GM18909 (cell line): ENCODE measurements around the gene PHRF1.
"Not testable (repeated sequence)": the region's sequence is repeated elsewhere in the genome, so short reads cannot be mapped to it uniquely, and the experiment has no call there.

Experiments
- ATAC-seq: cut with Tn5 transposase; IDR thresholded peaks from one replicate; pipeline ENCODE4 v1.9.1; 2021; ENCODE audit warnings: mild to moderate bottlenecking; ENCODE audit not compliant: unreplicated experiment, poor library complexity

PHRF1 gene

DNA sequence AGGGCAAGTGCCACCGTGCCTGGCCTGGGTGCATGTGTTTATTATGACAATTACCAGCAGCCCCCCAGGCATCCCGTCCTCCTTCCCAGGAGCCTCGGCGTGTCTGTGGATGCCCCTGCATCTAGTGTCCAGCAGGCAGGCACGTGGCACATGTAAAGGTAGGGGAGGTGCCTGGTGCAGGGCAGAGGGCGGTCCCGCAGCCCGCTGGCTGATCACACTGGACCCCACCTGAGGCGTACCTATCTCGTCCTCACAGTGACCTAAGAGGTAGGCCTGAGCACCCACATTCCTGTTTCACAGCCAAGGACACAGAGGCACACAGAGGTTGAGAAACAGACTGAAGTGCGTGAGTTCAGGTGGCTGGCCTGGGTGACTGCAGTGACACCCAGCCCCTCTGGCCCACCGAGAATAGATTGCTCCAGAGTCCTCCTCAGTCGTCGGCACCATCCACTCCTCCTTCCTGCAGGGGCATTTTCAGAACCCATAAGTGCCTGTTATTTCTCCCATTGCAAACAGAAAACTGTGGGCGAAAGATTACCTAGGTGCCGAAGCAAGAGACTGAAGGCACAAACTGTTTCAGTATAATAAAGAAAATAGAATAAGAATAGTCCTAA is 3.0 kb upstream of the PHRF1 start:
- ATAC-seq = no peak

DNA sequence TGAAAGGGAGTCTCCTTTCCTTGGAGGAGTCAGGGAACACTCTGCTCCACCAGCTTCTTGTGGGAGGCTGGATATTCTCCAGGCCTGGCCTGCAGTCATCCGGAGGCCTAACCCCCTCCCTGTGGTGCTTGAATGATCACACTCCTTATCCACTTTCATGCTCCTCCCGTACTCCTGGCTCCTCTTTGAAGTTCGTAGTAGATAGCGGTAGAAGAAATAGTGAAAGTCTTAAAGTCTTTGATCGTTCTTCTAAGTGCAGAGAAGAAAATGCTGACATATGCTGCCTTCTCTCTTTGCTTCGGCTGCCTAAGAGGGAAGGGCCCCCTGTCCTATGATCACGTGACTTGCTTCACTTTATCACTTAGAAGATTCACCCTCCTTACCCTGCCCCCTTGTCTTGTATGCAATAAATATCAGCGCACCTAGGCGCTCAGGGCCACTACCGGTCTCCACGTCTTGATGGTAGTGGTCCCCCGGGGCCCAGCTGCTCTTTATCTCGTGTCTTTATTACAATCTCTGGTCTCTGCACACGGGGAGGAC is 2.2 kb upstream of the PHRF1 start:
- ATAC-seq = not testable (repeated sequence)

DNA sequence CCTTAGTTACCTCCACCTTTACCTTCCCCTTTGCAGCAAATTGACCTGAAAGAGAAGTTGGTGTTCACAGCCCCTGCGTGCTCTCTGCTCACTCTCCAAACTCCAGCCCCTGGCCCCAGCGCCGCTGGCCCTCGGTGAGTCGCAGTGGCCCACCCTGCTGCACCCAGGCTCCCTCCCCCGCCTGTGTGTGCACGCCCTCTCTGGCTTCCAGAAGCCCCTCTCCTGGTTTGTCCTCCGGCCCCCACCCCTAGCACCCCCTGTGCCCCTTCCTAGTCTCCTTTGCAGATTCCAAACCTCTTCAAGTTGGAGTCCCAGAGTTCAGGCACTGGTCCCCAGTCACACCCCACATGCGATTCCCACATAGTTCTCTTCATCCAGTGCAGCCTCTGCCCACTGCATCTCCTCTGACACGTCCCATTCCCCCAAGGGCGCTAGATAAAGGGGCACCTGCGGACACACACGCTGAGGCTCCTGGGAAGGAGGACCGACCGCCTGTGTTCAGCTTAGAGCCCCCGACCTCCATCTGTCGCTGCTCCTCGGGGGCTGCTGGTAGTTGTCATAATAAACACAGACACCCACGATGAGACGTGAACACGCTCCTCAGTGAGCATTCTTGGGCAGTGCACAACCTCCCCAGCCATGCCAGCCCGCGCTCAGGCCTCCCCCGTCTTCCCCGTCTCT is 1.5 kb upstream of the PHRF1 start:
- ATAC-seq = no peak

DNA sequence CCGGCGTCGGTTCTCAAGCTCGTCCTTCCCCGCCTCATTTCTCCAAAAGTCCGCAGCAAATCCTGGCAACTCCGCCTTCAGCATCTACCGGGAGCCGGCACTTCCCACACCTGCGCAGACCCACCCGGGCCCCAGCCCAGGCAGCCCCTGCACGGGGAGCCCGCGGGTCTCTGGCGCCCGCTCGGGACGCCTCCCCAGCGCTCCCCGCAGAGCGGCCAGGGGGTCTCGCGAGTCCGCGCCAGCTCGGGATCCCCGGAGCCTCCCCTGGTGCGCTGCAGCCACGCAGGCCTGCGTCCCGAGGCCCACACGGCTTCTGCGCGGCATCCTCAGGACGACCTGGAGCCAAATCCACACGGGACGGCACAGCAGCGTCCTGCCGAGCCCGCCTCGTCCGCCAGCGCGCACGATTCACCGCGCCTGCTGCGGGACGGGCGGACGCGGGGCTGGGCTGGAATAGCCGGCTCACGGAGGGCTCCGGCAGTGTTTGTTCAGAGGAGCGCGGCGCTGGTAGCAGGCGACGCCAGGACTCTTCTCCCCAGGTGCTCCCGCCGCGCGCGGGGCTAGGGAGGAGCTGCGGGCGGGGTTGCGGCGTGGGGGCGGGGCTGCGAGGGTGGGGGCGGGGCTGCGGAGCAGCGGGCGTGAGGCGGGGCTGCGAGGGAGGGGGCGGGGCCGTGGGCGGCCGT is 816 bp upstream of the PHRF1 start:
- ATAC-seq = no peak

DNA sequence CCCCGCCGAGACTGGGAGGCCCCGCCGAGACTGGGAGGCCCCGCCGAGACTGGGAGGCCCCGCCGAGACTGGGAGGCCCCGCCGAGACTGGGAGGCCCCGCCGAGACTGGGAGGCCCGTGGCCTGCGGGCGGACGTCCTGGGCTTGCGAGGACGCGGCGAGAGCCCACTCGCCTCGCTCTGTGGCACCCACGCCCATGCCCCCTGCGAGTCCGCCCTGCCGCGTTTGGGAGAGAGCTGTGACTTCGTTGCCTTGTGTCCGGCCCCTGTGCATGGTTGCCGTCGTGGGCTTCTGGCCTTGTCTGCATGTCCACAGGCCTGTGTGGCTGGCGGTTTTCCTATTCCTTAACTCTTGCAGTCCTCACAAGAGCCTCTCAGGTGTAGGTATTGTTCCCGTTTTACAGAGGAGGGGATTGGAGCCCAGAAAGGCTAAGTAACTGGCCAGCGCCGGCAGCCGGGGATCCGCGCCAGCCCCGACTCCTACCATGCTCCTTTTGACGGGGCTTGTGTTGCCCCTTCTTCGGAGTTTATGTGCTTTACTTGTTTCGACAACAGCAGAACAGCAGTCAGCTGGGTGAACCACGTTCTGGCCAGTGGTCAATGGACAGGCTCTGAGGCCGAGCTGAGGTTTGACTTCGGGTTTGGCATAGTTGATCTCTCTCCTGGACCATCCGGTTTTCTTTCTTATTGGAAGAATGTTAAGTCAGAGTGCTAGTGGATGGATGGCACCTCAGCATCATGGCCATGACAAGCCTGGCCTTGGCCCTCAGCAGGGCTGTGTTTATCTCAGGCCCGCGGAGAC is 741 bp downstream of the PHRF1 start:
- ATAC-seq = no peak

DNA sequence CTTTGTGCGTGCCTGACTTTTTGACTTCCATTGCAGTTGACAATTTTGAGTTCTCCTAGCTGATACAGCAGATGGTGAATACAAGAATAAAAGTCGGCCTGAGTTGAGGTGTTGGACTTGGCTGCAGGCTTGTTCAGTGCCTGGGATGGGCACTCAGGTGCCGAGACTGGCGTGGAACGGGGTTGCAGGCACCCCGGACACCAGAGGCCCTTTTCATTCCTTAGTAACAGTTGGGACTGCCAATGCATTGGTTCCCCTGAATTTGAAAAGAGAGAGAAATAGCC is 1.3 kb downstream of the PHRF1 start:
- ATAC-seq = no peak

DNA sequence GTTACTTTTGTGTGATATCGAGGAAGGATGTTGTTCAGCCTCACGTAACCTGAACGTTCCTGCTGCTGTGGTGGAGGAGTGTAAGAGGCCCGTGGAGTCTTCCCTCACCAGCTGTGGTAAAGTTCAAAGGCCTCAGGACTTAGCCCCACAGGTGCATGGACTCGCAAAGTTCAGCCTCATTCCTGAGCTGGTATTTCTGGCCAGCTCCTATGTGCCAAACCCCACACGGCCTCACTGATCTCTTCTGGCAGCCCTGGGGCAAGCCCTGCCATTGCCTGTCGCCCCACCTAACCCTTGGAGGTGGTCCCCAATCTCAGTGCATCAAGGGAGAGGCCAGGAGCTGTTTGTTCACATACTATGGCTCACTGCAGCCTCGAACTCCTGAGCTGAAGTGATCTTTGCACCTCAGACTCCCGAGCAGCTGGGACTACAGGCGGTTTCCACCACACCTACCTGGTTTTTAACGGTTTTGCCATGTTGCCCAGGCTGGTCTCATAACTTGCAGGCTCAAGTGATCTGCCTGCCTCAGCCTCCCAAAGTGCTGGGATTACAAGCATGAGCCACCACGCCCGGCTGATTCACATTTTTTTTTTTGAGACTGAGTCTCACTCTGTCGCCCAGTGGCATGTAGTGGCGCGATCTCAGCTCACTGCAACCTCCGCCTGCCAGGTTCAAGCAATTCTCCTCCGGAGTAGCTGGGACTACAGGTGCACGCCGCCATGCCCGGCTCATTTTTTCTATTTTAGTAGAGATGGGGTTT is 2.2 kb downstream of the PHRF1 start:
- ATAC-seq = no peak

DNA sequence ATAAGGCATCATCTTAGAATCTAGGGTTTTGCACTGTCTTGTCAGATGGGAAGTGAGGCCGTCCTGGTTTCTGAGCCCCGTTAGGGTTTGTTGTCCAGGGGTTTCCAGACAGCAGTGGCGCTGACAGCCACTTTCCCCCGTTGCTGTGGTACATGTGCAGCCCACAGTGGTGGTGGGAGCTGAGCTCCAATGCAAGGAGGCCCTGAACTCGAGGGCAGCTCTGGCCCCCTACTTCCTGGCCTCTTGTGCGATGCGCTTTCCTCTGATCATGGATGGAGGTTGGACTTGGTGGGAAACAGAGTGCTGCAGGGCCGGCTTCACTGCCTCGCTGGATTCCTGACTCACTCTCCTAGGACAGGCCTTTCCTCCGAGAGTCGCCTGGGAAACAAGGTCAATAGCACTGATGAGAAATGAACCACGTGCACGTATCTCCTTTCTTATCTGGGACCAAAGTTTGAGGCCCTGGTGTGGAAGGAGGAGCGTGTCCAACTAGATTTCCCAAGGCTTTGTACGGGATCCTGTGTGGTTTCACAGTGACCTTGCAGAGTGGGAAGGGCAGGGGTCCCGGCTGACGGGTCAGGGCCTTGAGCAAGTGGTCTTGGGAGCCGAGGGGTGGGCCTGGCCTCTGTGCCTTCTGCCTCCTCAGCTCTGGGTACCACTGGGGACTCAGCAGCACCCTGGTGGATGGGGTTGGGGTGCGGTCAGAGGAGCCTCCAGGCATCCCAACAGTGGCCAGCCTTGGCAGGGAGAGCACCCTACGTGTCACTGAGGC is 3.7 kb downstream of the PHRF1 start:
- no peak for ATAC-seq

DNA sequence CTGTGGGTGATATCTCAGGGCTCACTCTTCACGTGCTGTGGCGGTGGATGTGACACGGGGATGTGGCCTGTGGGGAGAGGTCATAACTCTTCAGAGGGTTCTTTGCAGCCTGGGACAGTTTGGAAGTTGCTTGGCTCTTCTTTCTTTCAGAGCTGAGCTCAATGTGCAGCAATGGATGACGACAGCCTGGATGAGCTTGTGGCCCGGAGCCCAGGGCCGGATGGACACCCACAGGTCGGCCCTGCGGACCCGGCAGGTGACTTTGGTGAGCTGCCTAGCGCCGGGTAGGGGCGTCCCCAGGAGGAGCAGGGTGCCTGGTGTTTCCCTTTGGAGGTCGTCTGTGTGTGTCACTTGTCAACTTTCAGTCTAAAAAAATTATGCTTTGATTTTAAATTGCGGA is 5.1 kb downstream of the PHRF1 start:
- no peak for ATAC-seq

DNA sequence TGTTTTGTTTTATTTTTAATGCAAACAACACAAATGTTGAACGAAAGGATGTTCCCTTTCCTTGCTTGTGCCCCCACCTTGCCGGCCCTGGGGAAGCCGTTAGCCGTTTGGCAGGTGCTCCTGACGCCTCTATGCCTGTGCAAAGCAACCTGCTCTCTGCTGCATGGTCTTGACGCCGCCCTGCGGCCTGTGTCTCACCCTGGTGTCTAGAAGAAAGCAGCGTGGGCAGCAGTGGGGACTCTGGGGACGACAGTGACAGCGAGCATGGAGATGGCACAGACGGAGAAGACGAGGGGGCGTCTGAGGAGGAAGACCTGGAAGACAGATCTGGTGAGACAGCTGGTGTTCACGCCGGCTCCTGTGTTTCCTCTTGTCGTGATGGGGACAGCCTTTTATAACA is 5.5 kb downstream of the PHRF1 start:
- ATAC-seq = no peak

DNA sequence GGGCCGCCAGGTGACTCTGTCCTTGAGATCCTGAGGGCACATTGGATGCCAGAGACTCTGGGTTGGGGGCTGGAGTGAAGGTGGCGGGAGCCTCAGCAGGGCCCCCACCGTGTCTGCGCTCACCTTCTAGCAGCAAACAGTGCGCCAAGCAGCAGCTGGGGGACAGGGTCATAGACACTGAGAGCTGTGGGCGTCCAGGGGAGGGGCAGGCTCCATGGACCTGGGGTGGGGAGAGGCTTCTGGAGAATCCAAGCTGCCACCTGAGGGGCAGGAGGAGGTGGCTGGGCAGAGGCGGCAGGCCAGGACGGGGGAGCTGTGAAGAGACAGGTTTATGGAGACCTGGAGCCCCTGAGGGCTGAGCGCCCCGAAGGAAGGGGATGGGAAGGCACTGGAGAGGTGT is 8.0 kb downstream of the PHRF1 start:
- no peak for ATAC-seq

DNA sequence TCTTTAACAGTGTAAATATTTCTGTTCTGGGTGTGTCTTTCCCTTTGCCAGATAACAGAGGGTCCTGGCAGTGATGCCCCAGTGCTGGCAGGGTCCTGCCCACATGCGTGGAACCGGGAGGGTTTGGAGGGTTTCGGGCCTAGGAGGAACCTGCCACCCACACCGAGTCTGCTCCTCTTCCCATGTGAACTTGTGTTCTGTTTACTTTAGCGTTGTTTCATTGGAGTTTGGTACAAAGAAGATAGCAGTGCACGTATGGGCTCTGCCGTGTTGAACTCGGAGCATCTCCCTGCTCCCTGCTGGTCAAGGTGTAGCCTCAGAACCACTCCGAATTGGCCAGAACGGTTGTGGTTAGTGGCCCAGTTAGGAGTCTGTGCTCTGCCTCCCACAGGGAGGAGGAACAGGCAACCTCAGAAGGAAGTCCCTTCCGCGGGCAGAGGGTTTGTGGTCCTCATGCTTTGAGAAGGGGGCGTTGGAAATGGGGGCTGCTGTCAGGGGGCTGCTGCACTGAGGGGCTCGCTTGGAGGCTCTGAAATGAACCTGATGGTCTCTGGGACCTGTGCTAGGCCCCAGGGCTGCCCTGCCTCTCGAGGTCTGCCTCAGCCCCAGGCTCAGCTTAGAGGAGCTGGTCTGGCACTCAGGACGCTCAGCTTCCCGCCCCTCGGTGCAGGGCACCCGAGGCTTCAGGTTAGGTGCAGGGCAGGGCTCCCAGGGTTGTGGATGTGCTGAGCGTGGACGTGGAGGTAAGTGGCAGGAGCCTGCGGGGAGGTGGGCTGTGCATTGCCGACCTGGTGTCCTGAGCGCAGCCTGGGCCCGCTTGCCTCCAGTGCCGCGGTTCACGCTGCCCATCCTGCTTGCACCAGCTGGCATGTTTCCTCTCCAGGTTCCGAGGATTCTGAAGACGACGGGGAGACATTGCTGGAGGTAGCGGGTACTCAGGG is 10.4 kb downstream of the PHRF1 start:
- ATAC-seq = no peak

DNA sequence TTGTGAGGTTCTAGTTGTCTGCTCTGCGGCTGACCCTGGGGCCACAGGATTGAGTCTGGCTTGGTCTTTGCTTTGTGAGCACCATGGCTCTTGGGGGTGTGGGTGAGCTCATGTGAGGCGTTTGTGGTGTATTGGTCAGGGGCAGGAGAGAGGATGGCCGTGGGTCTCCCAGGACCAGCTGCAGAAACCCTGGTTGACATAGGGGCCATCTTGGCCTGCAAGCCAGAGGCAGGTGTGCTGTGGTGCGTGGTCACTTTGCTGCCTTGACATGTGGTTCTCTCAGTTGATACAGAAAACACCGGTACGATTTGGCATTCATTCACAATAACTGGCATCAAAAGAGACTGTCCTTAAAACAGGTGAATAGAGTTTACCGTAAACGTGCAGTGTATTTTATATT is 11.3 kb downstream of the PHRF1 start:
- no peak for ATAC-seq

DNA sequence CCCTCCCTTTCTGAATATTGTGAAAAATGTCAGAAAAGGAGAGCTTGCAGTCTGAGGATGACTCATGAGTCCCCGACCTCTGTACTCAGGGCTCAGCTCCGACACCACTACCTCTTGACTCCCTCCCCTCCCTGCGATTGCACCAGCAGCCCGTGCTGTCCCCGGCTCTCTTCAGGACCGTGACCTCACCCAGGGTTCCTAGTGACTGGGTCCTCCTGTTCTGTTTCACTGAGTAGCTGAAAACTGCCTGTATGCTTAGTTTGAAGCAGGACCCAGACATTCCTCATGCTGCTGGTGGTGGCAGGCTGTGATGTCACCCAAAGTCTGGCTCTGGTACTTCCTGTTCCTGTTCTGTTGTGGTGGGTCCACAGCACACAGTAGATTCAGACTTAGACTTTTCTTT is 11.7 kb downstream of the PHRF1 start:
- ATAC-seq = no peak

DNA sequence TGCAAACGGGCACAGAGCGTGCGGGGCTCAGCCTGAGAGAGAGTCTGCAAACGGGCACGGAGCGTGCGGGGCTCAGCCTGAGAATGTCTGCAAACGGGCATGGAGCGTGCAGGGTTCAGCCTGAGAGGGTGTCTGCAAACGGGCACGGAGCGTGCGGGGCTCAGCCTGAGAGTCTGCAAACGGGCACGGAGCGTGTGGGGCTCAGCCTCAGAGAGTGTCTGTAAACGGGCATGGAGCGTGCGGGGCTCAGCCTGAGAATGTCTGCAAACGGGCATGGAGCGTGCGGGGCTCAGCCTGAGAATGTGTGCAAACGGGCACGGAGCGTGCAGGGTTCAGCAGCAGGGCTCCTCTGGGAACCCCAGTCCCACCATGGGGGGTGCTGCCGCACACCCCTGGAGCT is 13.5 kb downstream of the PHRF1 start:
- no peak for ATAC-seq

DNA sequence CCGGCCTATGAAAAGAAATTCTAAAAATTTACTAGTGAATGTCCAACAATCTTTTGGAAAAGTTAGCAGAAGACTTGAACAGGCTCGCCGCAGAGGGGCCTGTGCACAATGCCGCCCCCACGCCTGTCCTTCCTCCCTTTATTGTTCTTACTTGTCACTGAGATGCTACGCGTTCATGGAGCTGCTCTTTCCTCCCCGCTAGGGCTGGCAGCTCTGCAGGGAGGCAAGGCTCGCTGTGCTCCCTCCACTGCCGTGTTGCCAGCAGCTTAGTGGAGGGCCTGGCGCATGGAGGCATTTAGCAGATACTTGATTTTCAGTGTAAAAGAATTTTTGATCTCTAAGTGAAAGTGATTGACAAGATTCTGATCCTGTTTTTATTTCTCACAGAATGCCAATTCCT is 14.7 kb downstream of the PHRF1 start:
- no peak for ATAC-seq

DNA sequence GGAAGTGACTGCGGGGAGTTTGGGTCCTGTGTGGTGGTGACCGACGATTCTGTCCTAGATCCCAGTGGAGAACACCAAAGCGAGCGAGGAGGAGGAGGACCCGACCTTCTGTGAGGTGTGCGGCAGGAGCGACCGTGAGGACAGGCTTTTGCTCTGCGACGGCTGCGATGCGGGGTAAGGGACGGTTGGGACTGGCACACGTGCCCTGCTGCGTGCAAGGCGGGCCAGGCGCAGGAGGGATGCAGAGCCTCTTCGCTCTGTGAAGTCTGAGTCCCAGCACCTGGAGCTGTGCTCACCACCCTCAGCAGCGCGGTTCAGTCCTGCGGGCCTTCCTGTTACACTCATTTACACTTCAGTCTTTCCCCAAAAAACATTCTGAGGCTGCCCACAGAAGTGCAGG is 16.2 kb downstream of the PHRF1 start:
- ATAC-seq = no peak

DNA sequence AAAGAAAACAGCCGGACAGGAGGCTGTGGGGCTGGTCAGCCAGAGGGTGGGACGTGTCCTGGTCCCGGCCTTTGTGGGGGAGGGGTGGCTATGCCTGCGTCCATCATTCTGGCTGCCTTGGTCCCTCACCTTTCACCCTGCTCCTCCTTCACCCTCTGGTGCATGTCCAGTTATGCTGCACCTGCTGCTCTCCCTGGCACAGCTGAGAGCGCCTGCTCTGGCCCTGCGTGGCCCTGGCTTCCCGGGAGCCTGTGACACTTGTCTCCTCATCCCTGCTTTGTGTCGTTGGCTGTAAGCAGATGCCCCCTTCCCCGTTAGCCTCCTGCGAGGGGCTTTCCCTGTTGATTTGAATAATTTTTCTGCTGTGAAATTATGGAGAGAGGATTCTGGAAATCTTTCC is 16.6 kb downstream of the PHRF1 start:
- ATAC-seq = no peak

DNA sequence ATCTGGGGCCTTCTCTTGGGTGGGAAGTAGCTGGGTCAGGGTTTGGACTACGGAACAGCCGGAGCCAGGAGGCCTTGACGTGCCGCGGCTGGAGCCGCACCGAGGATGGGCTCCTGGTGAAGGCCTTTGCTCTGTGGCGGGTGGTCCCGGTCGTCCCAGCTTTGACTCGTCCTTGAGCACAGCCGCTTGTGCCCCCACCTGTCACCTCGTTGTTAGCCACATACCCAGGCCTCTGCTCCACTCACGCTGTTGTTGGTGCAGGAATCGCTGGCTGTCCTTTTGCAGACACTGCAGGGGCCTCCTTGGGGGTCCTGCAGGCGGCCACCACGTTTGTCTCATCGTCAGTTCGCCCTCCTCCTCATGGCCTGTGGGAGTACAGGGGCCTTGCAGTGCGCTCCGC is 17.1 kb downstream of the PHRF1 start:
- ATAC-seq = no peak
